GM19463 (cell line): ENCODE data around the gene CROCC2.

Source experiments
- ATAC-seq: cut with Tn5 transposase; IDR thresholded peaks from one replicate; pipeline ENCODE4 v1.9.1; 2021; ENCODE audit warnings: mild to moderate bottlenecking, moderate library complexity; ENCODE audit not compliant: unreplicated experiment

The CROCC2 gene

DNA sequence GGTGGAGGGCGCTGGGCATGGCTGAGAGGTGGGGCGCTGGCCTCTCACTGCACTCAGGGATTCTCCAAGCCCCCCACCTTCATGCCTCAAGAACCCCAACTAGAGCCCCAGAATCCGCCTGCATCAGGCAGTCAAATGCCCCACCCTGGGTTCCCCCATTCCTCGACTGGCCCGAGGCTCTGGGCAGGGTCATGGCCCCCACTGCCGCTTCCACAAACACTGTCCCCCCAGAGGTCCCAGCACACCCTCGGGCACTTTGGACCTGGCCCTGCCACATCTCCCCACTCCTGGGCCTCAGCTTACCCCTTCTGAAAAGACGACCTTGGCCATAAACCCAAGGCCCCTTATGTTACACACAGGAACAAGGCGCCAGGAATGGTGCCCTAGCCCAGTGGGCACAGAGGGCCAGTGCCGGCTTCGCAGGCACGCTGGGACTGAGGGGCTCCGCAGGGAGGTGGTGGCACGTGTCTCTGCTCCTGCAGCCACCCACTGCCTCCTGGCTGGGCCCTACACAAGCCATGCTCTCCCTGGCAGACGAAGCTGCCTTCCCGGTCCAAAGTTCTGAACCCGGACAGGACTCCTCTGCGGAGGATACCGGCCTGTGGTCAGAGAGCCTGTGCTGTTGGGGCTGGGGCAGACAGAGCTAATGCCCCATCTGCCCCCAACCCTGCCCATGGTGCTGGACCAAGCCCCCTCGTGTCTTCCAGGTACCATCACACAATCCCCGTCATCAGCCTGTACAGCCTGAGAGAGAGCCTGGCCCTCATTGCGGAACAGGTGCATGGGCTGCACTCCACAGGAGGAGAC is 30.7 kb upstream of the CROCC2 start:
- no peak for ATAC-seq

DNA sequence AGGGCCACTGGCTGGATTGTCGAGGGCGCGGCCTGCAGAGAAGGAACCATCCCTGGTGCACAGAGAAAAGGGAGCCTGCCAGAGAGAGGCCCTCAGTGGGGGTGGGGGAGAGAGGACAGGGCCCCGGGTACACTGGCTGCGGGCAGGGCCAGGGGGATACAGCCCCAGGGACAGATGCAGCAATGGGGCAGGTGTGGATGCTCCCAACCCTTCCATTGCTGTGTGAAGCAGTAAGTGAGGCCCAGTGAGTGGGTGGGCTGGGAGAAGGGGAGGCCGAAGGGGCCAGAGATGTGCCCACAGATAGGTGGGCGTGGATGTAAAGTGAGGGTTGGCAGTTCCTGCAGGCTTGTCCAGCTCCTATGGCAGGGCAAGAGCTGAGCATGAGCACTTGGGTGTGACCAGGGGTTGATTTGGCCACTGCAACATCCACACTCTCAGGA is 30.1 kb upstream of the CROCC2 start:
- no peak for ATAC-seq

DNA sequence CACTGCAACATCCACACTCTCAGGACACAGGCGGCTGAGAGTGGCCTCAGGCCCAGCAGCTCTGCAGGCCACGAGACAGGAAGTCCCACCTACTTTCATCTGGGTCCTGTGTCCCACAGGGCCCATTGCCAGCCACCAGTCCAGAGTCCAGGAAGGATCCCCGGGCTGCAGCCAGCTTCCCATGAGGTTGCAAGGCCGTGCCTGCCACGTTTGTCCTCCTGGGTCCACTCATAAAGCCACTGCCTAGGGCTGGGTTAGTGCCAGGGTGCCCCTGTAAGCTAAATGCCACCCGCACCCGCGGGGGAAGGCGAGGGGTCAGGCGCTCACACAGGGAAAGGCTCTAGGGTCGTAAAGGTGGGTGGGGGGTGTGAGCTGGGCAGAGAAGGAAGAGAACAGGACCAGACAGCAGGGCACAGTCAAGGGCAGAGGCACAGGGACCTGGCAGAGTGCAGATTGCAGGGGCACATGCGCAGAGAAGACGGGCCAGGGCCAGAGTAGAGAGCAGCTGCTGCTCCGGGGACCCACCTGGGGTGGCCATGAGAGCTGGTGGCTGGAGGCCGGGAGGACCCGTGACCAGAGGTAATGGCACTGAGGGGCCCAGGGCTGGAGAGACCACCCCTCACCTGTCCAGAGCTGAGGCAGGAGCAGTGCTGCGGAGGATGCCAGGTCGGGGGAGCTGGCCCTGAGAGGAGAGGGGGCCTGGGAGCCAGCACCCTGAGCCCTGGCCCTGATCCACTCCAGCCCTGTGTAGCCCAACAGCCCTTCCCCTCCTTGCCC is 29.5 kb upstream of the CROCC2 start:
- no peak for ATAC-seq

DNA sequence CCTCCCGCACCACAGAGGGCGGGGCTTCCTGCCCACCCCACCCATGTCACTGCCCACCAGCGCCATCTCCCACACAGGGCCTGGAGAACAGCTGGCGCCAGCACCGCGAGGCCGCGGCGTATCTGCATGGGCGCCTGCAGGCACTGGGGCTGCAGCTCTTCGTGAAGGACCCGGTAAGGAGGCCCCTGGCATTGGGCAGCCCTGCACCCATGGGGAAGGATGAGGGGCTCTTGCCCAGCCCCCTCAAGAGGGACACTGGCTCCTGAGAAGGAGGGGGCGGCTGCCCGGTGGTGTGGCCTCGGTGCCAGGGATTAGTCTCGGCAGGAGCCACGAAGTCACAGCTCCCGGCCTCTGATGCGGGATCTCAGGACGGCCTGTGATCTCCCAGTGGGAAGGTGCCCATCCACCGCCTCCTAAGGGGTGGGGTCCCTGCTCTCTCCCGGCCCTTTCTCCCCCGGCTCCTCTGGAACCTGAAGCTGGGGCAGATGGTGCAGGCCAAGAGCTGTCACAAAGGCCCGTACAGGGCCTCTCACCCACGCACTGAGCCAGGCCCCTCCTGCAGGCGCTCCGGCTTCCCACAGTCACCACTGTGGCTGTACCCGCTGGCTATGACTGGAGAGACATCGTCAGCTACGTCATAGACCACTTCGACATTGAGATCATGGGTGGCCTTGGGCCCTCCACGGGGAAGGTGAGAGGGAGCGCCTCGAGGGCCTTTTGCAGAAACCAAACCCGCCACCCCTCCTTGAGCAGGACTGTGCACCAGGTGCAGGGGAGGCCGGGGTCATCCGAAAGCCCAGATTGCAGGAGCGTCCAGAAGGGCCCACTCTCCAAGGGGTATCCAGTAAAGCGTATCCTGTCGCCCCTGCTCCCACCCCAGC is 28.4 kb upstream of the CROCC2 start:
- ATAC-seq = no peak

DNA sequence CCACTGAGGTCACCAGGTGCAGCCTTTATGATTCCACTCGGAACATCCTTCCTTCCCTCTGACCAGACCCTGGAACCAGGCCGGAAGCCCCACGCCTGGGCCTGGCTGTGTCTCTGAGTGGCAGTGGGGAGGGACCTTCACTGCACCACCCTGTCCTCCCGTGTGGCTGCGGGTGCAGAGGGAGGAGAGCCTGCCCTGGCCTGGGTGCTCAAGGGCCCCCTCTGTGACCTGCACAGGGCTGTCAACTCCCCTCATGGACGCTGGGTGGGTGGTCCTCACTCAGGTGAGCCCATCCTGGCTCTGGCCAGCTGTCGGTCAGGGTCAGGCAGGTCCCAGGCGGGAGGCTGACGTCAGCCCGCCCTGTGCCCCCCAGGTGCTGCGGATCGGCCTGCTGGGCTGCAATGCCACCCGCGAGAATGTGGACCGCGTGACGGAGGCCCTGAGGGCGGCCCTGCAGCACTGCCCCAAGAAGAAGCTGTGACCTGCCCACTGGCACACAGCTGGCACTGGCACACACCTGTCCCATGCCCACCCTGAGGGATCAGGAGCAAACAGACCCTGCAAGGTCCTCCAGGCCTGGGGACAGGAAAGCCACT is 27.7 kb upstream of the CROCC2 start:
- ATAC-seq = no peak

DNA sequence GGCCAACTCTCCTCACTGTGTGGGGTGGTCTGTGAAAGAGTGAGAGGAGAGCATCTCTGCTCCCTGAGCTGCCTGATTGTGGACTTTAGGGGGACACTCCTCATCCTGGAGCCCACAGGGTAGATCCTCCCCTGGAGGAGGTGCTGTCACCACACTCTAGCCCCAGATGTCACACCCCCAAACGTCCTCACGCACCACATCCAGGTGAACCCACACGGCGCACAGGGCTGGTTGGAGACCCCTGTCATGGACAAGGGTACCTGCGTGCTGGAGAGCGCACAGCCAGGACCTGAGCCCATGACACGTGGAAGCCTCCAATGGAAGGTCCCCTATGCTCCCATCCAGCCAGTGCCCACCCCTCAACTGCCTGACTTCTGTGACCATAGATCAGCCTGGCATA is 27.0 kb upstream of the CROCC2 start:
- ATAC-seq = no peak

DNA sequence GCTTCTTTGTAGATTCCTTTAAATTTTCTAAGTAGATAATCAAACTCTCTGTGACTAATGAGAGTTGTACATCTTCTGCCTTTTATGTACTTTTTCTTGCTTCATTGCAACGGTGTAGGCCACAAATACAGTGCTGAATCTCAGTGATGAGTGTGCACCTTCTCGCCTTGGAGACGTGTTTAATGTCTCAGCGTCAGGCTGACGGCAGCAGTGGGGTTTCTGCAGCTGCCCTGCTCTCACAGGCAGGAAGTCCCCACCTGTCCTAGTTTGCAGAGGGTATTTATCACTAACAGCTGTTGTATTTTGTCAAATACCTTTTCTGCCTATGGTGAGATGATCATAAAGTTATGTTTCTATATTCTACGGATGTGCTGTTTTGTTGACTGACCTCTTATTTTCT is 24.2 kb upstream of the CROCC2 start:
- ATAC-seq = no peak

DNA sequence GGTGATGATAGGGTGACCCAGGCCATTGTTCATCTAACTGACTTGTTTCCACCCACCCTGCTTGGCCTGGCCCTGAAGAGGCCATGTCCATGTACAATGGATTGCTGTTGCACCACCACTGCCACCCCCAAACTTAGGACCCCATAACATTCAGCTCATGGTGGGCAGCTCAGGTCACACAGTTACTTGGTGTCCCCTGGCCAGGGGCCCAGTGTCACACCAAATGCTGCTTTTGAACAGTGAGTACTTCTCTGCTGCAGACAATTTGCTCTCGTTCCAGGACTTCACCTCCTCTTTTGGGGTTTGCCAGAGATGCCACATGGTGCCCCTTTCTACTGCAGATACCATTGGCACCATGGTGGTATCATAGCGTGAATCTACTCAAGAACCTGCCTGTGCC is 21.9 kb upstream of the CROCC2 start:
- ATAC-seq = no peak

DNA sequence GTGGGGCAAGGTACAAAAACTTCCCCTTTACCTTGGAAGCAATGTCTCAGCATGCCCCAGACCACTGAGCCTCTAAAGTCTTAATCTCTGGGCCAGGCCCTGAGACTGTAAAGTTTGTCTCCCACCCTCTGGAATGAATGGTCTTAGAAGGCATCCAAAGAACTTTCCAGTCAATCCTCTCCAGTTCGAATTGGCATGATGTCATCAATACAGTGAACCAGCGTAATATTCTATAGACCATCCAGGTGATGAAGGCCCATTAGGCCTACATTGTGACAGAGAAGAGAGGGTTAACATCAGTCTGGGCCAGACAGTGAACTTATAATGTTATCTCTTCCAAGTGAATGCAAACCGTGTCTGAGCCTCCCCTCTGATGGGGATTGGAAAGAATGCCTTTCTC is 21.4 kb upstream of the CROCC2 start:
- no peak for ATAC-seq

DNA sequence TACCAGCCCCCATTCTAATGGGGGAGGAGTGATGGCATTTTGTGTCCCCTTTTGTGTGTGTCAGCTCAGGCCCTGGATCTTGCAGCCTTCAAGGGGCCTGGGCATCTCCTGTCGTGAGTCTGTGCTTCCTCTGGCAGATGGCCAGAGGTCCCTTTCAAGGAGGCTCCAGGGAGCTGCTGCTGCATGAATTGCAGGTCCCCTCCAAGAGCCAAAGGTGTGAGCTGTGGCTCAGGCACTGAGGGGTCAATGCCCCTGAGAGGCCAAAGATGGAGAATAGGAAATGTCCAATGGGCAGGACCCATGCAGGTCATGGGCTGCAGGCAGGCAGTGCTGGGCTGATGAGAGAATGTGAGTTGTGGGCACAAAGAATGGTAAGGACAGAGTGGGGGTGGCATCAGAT is 20.6 kb upstream of the CROCC2 start:
- no peak for ATAC-seq

DNA sequence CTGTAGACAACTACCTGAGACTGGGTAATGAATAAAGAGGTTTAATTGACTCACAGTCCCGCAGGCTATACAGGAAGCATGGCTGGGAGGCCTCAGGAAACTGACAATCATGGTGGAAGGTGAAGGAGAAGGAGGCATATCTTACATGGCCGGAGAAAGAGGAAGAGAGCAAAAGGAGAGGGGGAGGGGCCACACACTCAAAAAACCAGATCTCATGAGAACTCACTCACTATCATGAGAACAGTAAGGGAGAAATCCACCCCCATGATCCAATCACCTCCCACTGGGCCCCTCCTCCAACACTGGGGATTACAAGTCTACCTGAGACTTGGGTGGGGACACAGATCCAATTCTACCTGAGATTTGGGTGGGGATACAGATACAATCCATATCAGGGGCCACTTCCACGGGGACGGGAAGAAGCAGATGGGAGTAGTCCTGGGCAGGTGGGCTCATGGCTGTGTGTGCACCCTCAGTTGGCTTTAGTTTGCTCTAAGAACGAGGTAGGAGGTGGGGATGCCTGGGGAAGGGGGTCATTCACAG is 20.0 kb upstream of the CROCC2 start:
- no peak for ATAC-seq

DNA sequence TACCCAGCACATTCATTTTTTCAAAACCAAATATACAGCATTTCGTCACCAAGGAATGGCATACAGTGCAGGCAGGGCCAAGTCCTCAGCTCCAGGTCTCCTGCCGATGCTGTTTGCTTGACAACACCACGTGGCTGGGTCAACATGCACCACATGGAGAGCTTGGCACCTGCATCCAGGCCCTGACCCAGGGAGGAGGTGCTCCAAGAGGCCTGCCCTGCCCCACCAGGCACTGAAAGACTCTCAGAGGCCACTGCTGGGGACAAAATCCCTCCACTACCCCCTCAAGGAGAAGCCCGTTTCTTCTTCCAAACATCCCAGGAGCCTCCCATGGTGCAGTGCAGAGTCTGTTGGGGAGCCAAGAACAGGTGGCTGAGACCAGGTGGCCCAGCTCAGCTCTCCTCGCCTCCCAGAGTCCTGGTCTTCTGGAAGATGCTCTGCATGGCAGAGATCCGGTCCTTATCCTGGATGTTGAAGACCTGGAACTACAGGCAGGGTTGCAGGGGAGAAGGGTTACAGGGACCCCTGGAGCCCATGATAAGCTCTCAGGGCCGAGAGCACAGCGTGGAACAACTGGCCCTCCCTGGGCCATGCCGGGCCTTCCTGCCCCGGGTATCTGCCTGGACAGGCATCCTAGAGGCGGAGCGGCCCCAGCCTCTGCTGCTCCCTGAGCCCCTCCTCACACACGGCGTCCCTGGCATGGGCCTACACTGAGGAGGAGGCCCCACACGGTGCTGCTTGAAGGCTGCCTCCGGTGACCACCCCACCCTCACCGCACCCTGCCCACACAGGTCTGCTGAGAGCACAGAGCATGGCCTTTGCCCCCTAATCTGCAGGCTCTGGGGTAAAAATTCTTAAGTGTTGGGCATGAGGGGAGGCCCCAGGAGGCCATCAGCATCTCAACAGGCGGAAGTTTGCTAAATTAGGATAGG is 19.2 kb upstream of the CROCC2 start:
- ATAC-seq = no peak

DNA sequence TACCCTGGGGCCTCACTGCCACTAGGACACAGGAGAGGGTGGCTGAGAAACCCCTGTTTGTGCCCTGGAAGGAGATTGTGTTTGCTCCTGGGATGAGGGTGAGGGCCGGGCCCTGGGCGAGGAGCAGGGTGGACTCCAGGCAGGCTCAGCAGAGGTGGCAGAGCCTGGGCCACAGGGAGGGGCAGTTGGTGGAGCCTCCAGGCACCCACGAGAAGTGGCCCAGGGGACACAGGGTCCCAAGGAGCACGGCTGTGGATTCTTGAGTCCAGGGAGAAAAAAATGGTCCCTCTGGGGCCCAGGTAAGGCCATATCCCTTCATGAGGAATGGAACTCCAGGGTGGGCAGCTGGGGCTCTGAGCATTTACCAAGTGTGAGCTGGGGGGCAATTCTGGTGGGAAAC is 18.5 kb upstream of the CROCC2 start:
- ATAC-seq = no peak

DNA sequence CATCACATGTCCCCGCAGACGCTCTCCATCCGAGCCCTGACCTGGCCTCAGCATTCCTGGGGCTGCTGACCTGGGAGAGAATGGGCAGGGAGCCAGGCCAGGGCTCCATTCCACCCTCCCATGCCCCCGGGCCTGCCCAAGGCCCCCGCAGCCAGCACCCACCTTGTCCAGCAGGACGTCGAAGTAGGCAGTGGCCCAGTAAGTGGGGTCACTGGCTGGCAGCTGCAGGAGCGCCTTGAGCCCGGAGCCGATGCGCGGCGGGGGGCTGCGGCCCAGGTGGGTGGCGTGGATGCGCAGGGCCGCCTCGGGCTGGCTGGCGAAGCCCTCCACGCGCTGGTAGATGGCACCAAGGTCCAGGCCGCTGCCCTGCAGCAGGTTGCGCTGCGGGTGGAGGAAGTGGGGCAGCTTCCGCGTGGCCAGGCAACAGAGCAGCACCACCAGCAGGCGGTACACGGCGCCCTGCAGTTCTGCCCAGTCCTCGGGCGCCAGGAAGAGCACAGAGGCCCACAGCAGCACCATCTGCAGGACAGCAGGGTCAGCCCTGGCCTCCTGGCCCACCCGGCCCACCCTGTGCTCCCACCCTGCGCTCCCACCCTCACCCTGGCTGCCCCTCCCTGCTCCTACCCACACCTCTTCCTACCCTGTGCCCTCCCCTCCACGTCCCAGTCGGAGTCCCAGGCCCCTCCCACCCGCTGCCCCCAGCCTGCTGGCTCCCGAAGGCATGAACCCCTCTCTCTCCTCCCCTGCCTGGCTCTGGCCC is 17.8 kb upstream of the CROCC2 start:
- no peak for ATAC-seq

DNA sequence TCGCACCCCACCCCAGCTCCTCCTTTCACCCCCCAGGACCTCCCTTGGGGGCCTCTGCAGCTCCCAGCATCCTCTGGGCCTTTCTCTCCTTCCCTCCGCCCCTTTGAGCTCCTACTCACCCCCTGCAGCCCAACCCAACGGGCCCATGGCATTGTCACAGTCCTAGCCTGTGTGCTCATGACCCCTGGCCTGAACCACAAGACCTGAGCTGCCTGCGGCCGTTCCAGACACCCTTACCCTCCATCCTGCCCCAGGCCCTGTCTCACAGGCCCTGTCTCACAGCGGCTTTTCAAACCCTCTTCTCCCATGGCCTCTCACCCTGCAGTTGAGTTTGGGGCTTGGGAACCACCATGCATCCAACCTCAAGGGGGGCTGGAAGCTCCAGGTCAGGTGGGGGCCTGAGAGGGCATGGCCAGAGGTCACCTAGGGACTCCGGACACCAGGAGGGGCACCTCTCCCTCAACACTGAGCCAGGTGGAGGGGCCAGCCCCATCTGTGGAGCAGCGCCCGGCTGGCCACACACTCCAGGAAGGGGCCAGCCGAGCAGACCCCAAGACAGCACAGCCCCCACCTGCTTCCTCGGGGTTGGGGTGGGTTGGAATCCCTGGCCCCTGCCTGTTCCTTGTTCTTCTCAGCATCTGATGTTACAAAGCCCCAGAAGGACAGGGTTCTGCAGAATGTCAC is 17.1 kb upstream of the CROCC2 start:
- ATAC-seq = no peak

DNA sequence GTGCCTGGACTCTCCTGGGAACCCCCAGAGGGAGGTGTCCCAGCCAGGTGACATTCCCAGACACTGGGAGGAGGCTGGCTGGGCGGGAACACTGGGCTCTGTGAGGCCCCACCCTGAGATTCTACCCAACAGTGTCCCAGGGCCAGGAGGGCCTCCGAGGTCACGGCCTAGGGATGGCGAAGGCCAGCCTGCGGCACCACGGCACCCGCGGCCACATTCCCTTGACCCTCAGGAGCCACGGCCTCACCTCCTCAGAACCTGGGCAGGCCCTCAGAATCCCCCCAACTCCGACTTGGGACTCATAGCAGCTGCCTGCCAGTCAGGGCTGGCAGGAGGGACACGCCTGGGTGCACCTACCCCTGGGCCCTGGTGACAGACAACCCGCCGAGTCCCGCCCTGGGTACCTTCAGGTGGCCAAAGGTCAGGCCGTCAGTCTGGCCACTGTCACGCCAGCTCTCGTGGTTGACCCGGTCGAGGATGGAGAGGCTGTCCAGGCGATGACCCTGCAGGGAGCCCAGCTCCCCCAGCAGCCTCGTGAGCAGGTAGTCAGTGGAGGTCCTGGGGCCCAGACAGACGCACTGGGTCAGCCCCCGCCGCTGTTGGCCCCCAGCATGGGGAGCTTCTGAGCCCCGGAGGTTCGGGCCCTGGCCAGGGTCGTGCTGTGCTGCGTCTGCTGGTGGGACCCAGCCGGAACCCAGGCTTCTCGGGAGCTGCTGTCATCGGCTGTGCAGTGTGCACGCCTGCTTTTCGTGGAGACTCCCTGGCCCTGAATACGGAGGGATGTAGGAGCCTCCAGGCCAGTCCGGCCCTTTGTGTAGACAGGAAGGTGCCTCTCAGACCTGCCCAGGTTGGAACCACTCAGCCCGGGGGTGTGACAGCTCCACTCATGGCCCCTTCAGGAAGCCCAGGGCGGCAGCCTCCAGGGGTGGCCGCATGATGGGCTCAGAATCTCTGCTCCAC is 16.3 kb upstream of the CROCC2 start:
- ATAC-seq = no peak

DNA sequence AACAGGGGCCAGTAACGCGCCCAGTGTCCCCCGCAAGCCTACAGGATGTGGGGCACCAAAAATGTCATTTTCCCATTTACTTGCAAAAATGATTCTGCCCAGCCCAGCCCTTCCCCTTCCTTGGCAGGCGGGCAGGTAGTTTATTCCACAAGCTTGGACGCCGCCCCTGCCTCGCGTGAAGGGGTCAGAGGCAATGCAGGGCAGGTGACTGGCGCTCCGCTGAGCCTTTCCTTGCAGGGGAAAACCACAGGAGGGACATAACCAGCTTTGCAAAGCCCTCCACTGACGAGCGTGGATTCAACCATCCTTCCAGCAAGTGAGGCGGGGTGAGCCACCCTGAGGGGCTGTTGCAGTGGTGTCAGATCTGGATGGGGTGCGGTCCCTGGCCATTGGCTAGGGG is 15.4 kb upstream of the CROCC2 start:
- ATAC-seq = no peak
